ENCODE results near the gene AANAT. TPM values are rescaled to one million over a fixed set of nuclear protein-coding genes. Genes with fewer than 3 reads are reported as not detected.

The AANAT gene
- total and polyA plus RNA-seq, 3 experiments from 2014 or later: not detected

DNA sequence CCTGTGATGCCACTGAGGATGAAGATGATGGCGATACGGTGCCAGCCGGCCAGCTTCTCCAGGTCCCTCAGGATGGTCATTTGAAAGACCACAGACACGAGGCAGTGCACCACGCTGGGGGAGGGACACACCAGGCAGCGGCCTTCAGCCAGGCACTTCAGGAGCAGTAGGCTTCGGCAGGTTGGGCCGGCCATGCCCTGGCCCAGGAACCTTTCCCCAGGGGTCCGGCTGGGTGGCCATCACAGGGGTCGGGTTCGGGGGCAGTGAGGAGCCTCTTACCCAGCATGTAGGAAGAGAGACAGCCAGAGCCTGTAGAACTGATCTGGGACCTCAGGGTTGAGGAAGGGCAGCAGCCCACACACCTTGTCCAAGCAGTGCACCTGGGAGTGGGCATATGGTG, 5.3 kb downstream of the AANAT start:
- no peaks in the 10 kb centered on the region for H3K27me3 ChIP-seq (ENCODE audit: insufficient read depth, low read length, poor library complexity, severe bottlenecking)
- no peak overlapping the region for H3K4me3 Mint-ChIP-seq
- H3K9me3 ChIP-seq (ENCODE audit: low read length): no peaks in the 10 kb centered on the region
- H3K36me3 Mint-ChIP-seq: peaks cover 0 to 69% (median 0%) of the 10 kb centered on the region in 3 donors
- no peak overlapping the region for H3K27ac Mint-ChIP-seq
- H3K36me3 ChIP-seq (ENCODE audit: insufficient read depth, low read length): peaks cover 7% of the 10 kb centered on the region
- H3K27ac ChIP-seq (ENCODE audit: low read depth, low read length): no peak overlapping the region
- H3K4me1 Mint-ChIP-seq: no peaks in the 10 kb centered on the region
- ChIA-PET CTCF (interaction anchor here (0.8 to 1.7 kb wide), 3 partner anchors 20 to 33 kb away, joined by 3 to 4 read pairs (median 3); no protein-coding TSS in a partner anchor), POLR2A (no interaction called here)
- H3K4me3 ChIP-seq (ENCODE audit: low read length): no peak overlapping the region
- no peaks in the 10 kb centered on the region for H3K27me3 Mint-ChIP-seq
- H3K4me1 ChIP-seq (ENCODE audit: insufficient read depth, low read length): no peaks in the 10 kb centered on the region
- DNase-seq: no peak
- no peaks in the 10 kb centered on the region for H3K9me3 Mint-ChIP-seq

- Mint-ChIP-seq H3K4me1 (no peaks in the 10 kb centered on the region), H3K27me3 (no peaks in the 10 kb centered on the region), H3K4me3 (no peak overlapping the region), H3K27ac (no peak overlapping the region), H3K9me3 (no peaks in the 10 kb centered on the region), H3K36me3 (peaks cover 0 to 77% (median 4%) of the 10 kb centered on the region in 3 donors)
- no peaks in the 10 kb centered on the region for H3K4me1 ChIP-seq (ENCODE audit: insufficient read depth, low read length)
- H3K36me3 ChIP-seq (ENCODE audit: insufficient read depth, low read length): peaks cover 7% of the 10 kb centered on the region
- no peak overlapping the region for H3K4me3 ChIP-seq (ENCODE audit: low read length)
- CTCF ChIA-PET: interaction anchor here (0.8 to 1.7 kb wide), 2 partner anchors 20 to 29 kb away, joined by 3 to 4 read pairs; no protein-coding TSS in a partner anchor
- no peaks in the 10 kb centered on the region for H3K9me3 ChIP-seq (ENCODE audit: low read length)
- POLR2A ChIA-PET: no interaction called here
- no peak for DNase-seq
- no peak overlapping the region for H3K27ac ChIP-seq (ENCODE audit: low read depth, low read length)
- H3K27me3 ChIP-seq (ENCODE audit: insufficient read depth, low read length, poor library complexity, severe bottlenecking): no peaks in the 10 kb centered on the region
Measured at GRCh38 chr17:76473541-76473985, 6.2 kb downstream of the AANAT start.

- H3K4me1 Mint-ChIP-seq: no peaks in the 10 kb centered on the region
Measured at GRCh38 chr17:76474238-76474637, 6.8 kb downstream of the AANAT start.

DNA sequence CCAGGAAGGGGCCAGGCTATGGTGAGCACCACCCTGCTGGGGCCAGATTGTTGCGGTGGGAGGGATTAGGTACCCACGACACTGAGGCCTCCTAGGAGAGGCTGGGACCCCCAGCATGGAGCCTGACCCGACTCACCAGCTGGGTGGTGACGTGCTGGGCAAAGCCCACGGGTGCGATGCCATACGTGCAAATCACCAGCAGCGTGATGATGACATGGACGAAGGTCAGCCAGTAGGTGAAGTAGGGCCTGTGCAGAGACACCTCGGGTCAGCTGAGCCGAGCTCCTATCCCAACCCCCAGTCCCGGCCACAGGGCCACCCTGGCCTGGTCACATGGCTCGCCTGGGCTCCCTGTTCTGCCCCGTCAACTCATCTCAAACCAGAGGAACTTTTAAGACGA, 7.5 kb downstream of the AANAT start:
- no peak for DNase-seq
- H3K27me3 ChIP-seq (ENCODE audit: insufficient read depth, low read length, poor library complexity, severe bottlenecking): no peaks in the 10 kb centered on the region
- H3K27me3 Mint-ChIP-seq: no peaks in the 10 kb centered on the region
- POLR2A ChIA-PET: no interaction called here
- H3K36me3 Mint-ChIP-seq: peaks cover 0 to 88% (median 4%) of the 10 kb centered on the region in 3 donors
- H3K4me1 Mint-ChIP-seq: no peaks in the 10 kb centered on the region
- H3K9me3 ChIP-seq (ENCODE audit: low read length): no peaks in the 10 kb centered on the region
- no peak overlapping the region for H3K4me3 ChIP-seq (ENCODE audit: low read length)
- no peak overlapping the region for H3K27ac ChIP-seq (ENCODE audit: low read depth, low read length)
- peaks cover 7% of the 10 kb centered on the region for H3K36me3 ChIP-seq (ENCODE audit: insufficient read depth, low read length)
- no peaks in the 10 kb centered on the region for H3K9me3 Mint-ChIP-seq
- H3K4me3 Mint-ChIP-seq: no peak overlapping the region
- CTCF ChIA-PET: interaction anchor here (1.0 to 1.5 kb wide), 3 partner anchors 19 to 49 kb away, joined by 3 to 5 read pairs (median 5); no protein-coding TSS in a partner anchor
- H3K27ac Mint-ChIP-seq: peak overlapping the region in 2 of 8 donors; percentile 33 to 54
- no peaks in the 10 kb centered on the region for H3K4me1 ChIP-seq (ENCODE audit: insufficient read depth, low read length)

More at GRCh38 chr17:76474238-76474637, 6.8 kb downstream of the AANAT start:
- Histone ChIP-seq H3K27me3 (ENCODE audit: insufficient read depth, low read length, poor library complexity, severe bottlenecking) (no peaks in the 10 kb centered on the region), H3K27ac (ENCODE audit: low read depth, low read length) (no peak overlapping the region), H3K9me3 (ENCODE audit: low read length) (no peaks in the 10 kb centered on the region), H3K4me3 (ENCODE audit: low read length) (no peak overlapping the region), H3K36me3 (ENCODE audit: insufficient read depth, low read length) (peaks cover 7% of the 10 kb centered on the region), H3K4me1 (ENCODE audit: insufficient read depth, low read length) (no peaks in the 10 kb centered on the region)
- Mint-ChIP-seq H3K27me3 (no peaks in the 10 kb centered on the region), H3K9me3 (no peaks in the 10 kb centered on the region), H3K27ac (peak overlapping the region in 1 of 8 donors; percentile 78), H3K36me3 (peaks cover 0 to 84% (median 4%) of the 10 kb centered on the region in 3 donors), H3K4me3 (no peak overlapping the region)
- ChIA-PET POLR2A (no interaction called here), CTCF (interaction anchor here (1.1 to 1.7 kb wide), 2 partner anchors 19 to 49 kb away, joined by 3 to 4 read pairs; no protein-coding TSS in a partner anchor)
- no peak for DNase-seq

DNA sequence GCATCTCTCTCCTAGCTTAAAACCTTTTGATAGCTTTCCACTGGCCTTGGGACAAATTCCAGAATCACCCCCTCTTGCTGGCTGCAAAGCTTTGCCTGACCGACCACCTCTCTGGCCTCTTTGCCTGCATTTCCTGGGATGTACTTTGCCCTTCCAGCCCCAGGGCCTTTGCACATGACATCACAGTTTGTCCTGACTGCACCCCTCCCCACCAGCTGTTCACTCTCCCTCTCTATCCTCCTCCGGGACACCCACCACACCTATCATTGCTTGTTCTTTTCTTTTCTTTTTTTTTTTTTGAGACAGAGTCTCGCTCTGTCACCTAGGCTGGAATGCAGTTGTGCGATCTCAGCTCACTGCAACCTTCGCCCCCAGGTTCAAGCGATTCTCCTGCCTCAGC, 7.9 kb downstream of the AANAT start:
- H3K36me3 ChIP-seq (ENCODE audit: insufficient read depth, low read length): peaks cover 7% of the 10 kb centered on the region
- no peaks in the 10 kb centered on the region for H3K27me3 ChIP-seq (ENCODE audit: insufficient read depth, low read length, poor library complexity, severe bottlenecking)
- Mint-ChIP-seq H3K4me1 (no peaks in the 10 kb centered on the region), H3K36me3 (peaks cover 0 to 87% (median 4%) of the 10 kb centered on the region in 3 donors), H3K9me3 (no peaks in the 10 kb centered on the region), H3K27ac (peak overlapping the region in 2 of 8 donors; percentile 54 to 77), H3K27me3 (no peaks in the 10 kb centered on the region), H3K4me3 (no peak overlapping the region)
- H3K4me3 ChIP-seq (ENCODE audit: low read length): no peak overlapping the region
- CTCF ChIA-PET: interaction anchor here (1.0 to 3.3 kb wide), 4 partner anchors 9 to 48 kb away, joined by 3 to 14 read pairs (median 5); partner anchors contain the start of gene AANAT
- no peak overlapping the region for H3K27ac ChIP-seq (ENCODE audit: low read depth, low read length)
- POLR2A ChIA-PET: no interaction called here
- no peaks in the 10 kb centered on the region for H3K4me1 ChIP-seq (ENCODE audit: insufficient read depth, low read length)
- H3K9me3 ChIP-seq (ENCODE audit: low read length): no peaks in the 10 kb centered on the region
- DNase-seq: no peak

- ChIA-PET CTCF (interaction anchor here (1.0 to 3.3 kb wide), 4 partner anchors 10 to 46 kb away, joined by 3 to 14 read pairs (median 3); partner anchors contain the start of genes AANAT and RHBDF2), POLR2A (no interaction called here)
- H3K36me3 ChIP-seq (ENCODE audit: insufficient read depth, low read length): peaks cover 7% of the 10 kb centered on the region
- Mint-ChIP-seq H3K27me3 (no peaks in the 10 kb centered on the region), H3K36me3 (peaks cover 0 to 82% (median 4%) of the 10 kb centered on the region in 3 donors), H3K27ac (no peak overlapping the region), H3K4me3 (no peak overlapping the region), H3K4me1 (peaks cover 0 to 4% (median 0%) of the 10 kb centered on the region in 3 donors), H3K9me3 (no peaks in the 10 kb centered on the region)
- H3K9me3 ChIP-seq (ENCODE audit: low read length): no peaks in the 10 kb centered on the region
- H3K4me1 ChIP-seq (ENCODE audit: insufficient read depth, low read length): no peaks in the 10 kb centered on the region
- H3K4me3 ChIP-seq (ENCODE audit: low read length): no peak overlapping the region
- no peak overlapping the region for H3K27ac ChIP-seq (ENCODE audit: low read depth, low read length)
- H3K27me3 ChIP-seq (ENCODE audit: insufficient read depth, low read length, poor library complexity, severe bottlenecking): no peaks in the 10 kb centered on the region
- no peak for DNase-seq
Measured at GRCh38 chr17:76476736-76477135, 9.3 kb downstream of the AANAT start.

- H3K27me3 ChIP-seq (ENCODE audit: insufficient read depth, low read length, poor library complexity, severe bottlenecking): no peaks in the 10 kb centered on the region
- H3K9me3 Mint-ChIP-seq: no peaks in the 10 kb centered on the region
- H3K4me3 Mint-ChIP-seq: no peak overlapping the region
- peaks cover 0 to 77% (median 6%) of the 10 kb centered on the region in 3 donors for H3K36me3 Mint-ChIP-seq
- H3K27me3 Mint-ChIP-seq: no peaks in the 10 kb centered on the region
- H3K27ac Mint-ChIP-seq: peak overlapping the region in 1 of 8 donors; percentile 10
- H3K36me3 ChIP-seq (ENCODE audit: insufficient read depth, low read length): peaks cover 7% of the 10 kb centered on the region
- POLR2A ChIA-PET: interaction anchor here (1.1 kb wide), 1 partner anchor 24 kb away, joined by 3 read pairs; the partner anchor contains the start of gene RHBDF2
- DNase-seq: no peak
- no peaks in the 10 kb centered on the region for H3K9me3 ChIP-seq (ENCODE audit: low read length)
- H3K4me1 Mint-ChIP-seq: peaks cover 4 to 7% (median 4%) of the 10 kb centered on the region in 3 donors
- no peak overlapping the region for H3K27ac ChIP-seq (ENCODE audit: low read depth, low read length)
- CTCF ChIA-PET: interaction anchor here (0.6 to 3.3 kb wide), 3 partner anchors 11 to 35 kb away, joined by 3 to 14 read pairs (median 3); partner anchors contain the start of gene AANAT
- no peaks in the 10 kb centered on the region for H3K4me1 ChIP-seq (ENCODE audit: insufficient read depth, low read length)
- no peak overlapping the region for H3K4me3 ChIP-seq (ENCODE audit: low read length)
Measured at GRCh38 chr17:76477576-76477975, 10.2 kb downstream of the AANAT start.

DNA sequence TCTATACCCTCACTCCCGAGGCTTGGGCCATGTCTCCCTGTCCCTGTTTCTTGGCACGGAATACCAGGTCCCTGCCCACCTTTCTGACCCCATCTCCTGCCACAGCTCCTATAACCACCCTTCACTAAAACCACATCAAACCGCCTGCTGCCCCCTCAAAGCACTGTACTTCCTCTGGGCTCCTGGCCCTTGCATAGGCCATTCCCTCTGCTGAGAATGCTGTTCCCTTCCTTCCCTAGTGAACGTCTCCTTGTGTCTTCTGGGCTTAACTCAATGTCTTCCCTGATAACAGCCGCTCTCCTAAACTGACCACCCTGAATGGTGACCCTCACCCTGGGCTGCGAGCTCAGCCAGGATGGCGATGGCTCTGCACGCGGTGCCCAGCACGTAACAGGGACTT, 10.7 kb downstream of the AANAT start:
- CTCF ChIA-PET: interaction anchor here (3.3 kb wide), 1 partner anchor 11 kb away, joined by 14 read pairs; the partner anchor contains the start of gene AANAT
- Histone ChIP-seq H3K4me3 (ENCODE audit: low read length) (no peak overlapping the region), H3K36me3 (ENCODE audit: insufficient read depth, low read length) (peaks cover 7% of the 10 kb centered on the region), H3K4me1 (ENCODE audit: insufficient read depth, low read length) (no peaks in the 10 kb centered on the region), H3K27ac (ENCODE audit: low read depth, low read length) (no peak overlapping the region), H3K9me3 (ENCODE audit: low read length) (no peaks in the 10 kb centered on the region), H3K27me3 (ENCODE audit: insufficient read depth, low read length, poor library complexity, severe bottlenecking) (no peaks in the 10 kb centered on the region)
- Mint-ChIP-seq H3K4me3 (peak overlapping the region in 1 of 7 donors; percentile 77), H3K27ac (peak overlapping the region in 2 of 8 donors; percentile 37 to 58), H3K36me3 (peaks cover 0 to 74% (median 6%) of the 10 kb centered on the region in 3 donors), H3K4me1 (peaks cover 4 to 7% (median 4%) of the 10 kb centered on the region in 3 donors), H3K9me3 (no peaks in the 10 kb centered on the region), H3K27me3 (no peaks in the 10 kb centered on the region)
- POLR2A ChIA-PET: interaction anchor here (1.1 kb wide), 1 partner anchor 23 kb away, joined by 3 read pairs; the partner anchor contains the start of gene RHBDF2
- DNase-seq: no peak

All from CD8-positive, alpha-beta memory T cell (primary cell).